GM13977 (cell line): Measurements from ENCODE around the gene FMNL2.

Experiments
- DNase-seq: peaks from one replicate; pipeline ENCODE4 v3.0.0; 2012; ENCODE audit warnings: low spot score
- CTCF ChIP-seq: IDR thresholded peaks from 2 replicates; pipeline ENCODE4 v1.5.1; 2012; ENCODE audit warnings: mild to moderate bottlenecking, control low read depth; ENCODE audit not compliant: insufficient read depth; ENCODE audit errors: extremely low read depth, missing control alignments
- in situ Hi-C: fragments of 300-500 bp; cut with MboI; formaldehyde crosslinking; loops from one replicate; pipeline ENCODE4 v1.12.0; 2022; ENCODE audit warnings: low sequenced_read_pairs, low pct_unique_long_range_greater_than_20kb, mixed read lengths, inconsistent platforms; ENCODE audit not compliant: unreplicated experiment

The FMNL2 gene

GRCh38 chr2:152355409-152355831, 20.4 kb downstream of the FMNL2 start:
- TF ChIP-seq CTCF = no peak
- DNase-seq = no peak
- in situ Hi-C loops = no loop called here

- DNase-seq = no peak
- no peak for TF ChIP-seq CTCF
- in situ Hi-C loops = no loop called here
These were observed 24.8 kb downstream of the FMNL2 start for GRCh38 chr2:152359573-152360363.

- DNase-seq = no peak
- in situ Hi-C loops = no loop called here
- TF ChIP-seq CTCF = no peak
These were observed 29.0 kb downstream of the FMNL2 start for GRCh38 chr2:152363936-152364335.

- in situ Hi-C loops = no loop called here
- no peak for DNase-seq
- no peak for TF ChIP-seq CTCF
These were observed 32.8 kb downstream of the FMNL2 start for GRCh38 chr2:152367547-152368390.

- no peak for DNase-seq
- in situ Hi-C loops = no loop called here
- TF ChIP-seq CTCF = no peak
These were observed 34.3 kb downstream of the FMNL2 start for GRCh38 chr2:152369176-152369860.

- DNase-seq = no peak
- in situ Hi-C loops = no loop called here
- no peak for TF ChIP-seq CTCF
These were observed 35.8 kb downstream of the FMNL2 start for GRCh38 chr2:152370783-152371182.
